ENCODE data around the gene TECRL.

The TECRL gene

GRCh38 chr4:64271601-64272081 is 137.6 kb downstream of the TECRL start:
- H3K4me3 ChIP-seq (ENCODE audit: low read depth, low read length) = no peak overlapping the region
- TF ChIP-seq, protein P1, sequence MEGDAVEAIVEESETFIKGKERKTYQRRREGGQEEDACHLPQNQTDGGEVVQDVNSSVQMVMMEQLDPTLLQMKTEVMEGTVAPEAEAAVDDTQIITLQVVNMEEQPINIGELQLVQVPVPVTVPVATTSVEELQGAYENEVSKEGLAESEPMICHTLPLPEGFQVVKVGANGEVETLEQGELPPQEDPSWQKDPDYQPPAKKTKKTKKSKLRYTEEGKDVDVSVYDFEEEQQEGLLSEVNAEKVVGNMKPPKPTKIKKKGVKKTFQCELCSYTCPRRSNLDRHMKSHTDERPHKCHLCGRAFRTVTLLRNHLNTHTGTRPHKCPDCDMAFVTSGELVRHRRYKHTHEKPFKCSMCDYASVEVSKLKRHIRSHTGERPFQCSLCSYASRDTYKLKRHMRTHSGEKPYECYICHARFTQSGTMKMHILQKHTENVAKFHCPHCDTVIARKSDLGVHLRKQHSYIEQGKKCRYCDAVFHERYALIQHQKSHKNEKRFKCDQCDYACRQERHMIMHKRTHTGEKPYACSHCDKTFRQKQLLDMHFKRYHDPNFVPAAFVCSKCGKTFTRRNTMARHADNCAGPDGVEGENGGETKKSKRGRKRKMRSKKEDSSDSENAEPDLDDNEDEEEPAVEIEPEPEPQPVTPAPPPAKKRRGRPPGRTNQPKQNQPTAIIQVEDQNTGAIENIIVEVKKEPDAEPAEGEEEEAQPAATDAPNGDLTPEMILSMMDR (IDR thresholded peaks at IDR 0.05; ENCODE audit: low read depth, low read length, missing control alignments) = no peak
- DNase-seq (ENCODE audit: low read depth) = no peak

GRCh38 chr4:64266669-64267068 is 142.6 kb downstream of the TECRL start:
- no peak overlapping the region for H3K4me3 ChIP-seq (ENCODE audit: low read depth, low read length)
- TF ChIP-seq, protein P1 (IDR thresholded peaks at IDR 0.05; ENCODE audit: low read depth, low read length, missing control alignments) = no peak
- no peak for DNase-seq (ENCODE audit: low read depth)

GRCh38 chr4:64266263-64266662 is 143.0 kb downstream of the TECRL start:
- TF ChIP-seq, protein P1 (IDR thresholded peaks at IDR 0.05; ENCODE audit: low read depth, low read length, missing control alignments) = no peak
- H3K4me3 ChIP-seq (ENCODE audit: low read depth, low read length) = no peak overlapping the region
- no peak for DNase-seq (ENCODE audit: low read depth)

DNA sequence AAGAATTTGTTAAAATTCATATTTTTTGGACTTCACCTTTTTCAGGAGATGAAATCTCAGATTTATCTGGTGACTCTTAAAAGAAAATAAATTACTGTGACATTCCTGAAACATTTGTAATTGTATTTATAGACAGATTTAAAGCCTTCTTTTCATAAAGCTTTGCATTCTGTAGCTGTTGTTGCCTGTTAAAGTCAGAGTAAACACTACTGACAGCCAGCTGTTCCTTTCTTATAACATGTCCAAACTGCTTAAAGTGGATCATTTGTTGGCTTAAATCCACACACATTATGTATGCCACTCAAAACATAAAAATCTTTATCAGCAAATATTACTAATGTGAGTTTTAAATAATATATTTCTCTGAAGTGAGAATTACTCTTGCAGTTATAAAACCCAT is 157.5 kb downstream of the TECRL start:
- no peak overlapping the region for H3K4me3 ChIP-seq (ENCODE audit: low read depth, low read length)
- TF ChIP-seq, protein P1 (IDR thresholded peaks at IDR 0.05; ENCODE audit: low read depth, low read length, missing control alignments) = no peak
- no peak for DNase-seq (ENCODE audit: low read depth)

DNA sequence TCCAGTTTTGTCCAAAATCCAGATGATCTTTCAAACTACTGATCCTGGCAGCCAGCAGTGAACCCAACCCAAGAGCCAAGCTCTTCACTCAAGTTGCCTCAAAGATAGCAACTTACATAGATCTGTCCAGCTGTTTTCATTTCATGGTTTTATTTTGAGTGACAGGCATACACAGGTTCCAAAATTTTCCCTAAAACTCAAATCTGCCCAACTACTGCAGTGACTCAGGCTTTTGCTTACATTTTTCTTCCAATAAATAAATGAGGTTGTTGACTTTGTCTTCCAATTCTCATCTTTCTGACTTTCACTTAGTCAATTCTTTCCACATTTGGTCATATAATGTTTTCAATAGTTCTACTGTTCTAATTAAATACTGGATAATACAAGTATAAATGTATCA is 158.8 kb downstream of the TECRL start:
- TF ChIP-seq, protein P1 (IDR thresholded peaks at IDR 0.05; ENCODE audit: low read depth, low read length, missing control alignments) = no peak
- no peak overlapping the region for H3K4me3 ChIP-seq (ENCODE audit: low read depth, low read length)
- no peak for DNase-seq (ENCODE audit: low read depth)

GRCh38 chr4:64250061-64250460 is 159.2 kb downstream of the TECRL start:
- H3K4me3 ChIP-seq (ENCODE audit: low read depth, low read length) = no peak overlapping the region
- DNase-seq (ENCODE audit: low read depth) = no peak
- TF ChIP-seq, protein P1 (IDR thresholded peaks at IDR 0.05; ENCODE audit: low read depth, low read length, missing control alignments) = no peak

GRCh38 chr4:64248186-64248585 is 161.1 kb downstream of the TECRL start:
- no peak for DNase-seq (ENCODE audit: low read depth)
- no peak overlapping the region for H3K4me3 ChIP-seq (ENCODE audit: low read depth, low read length)
- TF ChIP-seq, protein P1 (IDR thresholded peaks at IDR 0.05; ENCODE audit: low read depth, low read length, missing control alignments) = no peak
